Kidney (tissue), 14 donors: ENCODE measurements around the gene TTC33. TPM values are rescaled to one million over a fixed set of nuclear protein-coding genes. Genes with fewer than 3 reads are reported as not detected.
"Not testable (repeated sequence)": the region's sequence is repeated elsewhere in the genome, so short reads cannot be mapped to it uniquely, and the experiment has no call there.

ENCODE experiments used
- DNase-seq, 5 donors: peaks; one replicate each; pipeline ENCODE4 v3.0.0-alpha.2; 2013 to 2020
- FAIRE-seq: peaks from 2 replicates; lab custom pipeline; 2012; peaks lifted over from hg19 to GRCh38; lab: Jason Lieb, UNC
- H3K27ac ChIP-seq, 2 donors: one replicate each; pipeline ENCODE4 v1.7.0; 2013; ENCODE audit warnings: low read depth in 2 of 2, low read length in 2 of 2, inconsistent platforms in 1 of 2
- H3K27me3 ChIP-seq: one replicate; pipeline ENCODE4 v1.7.1; 2013; ENCODE audit warnings: low read length, inconsistent platforms; ENCODE audit not compliant: control insufficient read depth, insufficient read depth
- H3K36me3 ChIP-seq, 3 donors: one replicate each; pipeline versions ENCODE4 v1.7.0 to v1.7.1; 2013; ENCODE audit warnings: low read length in 3 of 3, control low read depth in 1 of 3, inconsistent platforms in 1 of 3; ENCODE audit not compliant: insufficient read depth in 3 of 3, control insufficient read depth in 2 of 3
- H3K4me1 ChIP-seq, 3 donors: one replicate each; pipeline versions ENCODE4 v1.7.0 to v1.7.1; 2013; ENCODE audit warnings: low read length in 3 of 3, inconsistent platforms in 1 of 3, low read depth in 1 of 3; ENCODE audit not compliant: control insufficient read depth in 2 of 3, insufficient read depth in 2 of 3
- H3K4me3 ChIP-seq, 3 donors: one replicate each; pipeline versions ENCODE4 v1.7.0 to v1.8.1; 2013; ENCODE audit warnings: low read length in 3 of 3, control low read depth in 1 of 3, inconsistent platforms in 1 of 3
- H3K9ac ChIP-seq, 3 donors: one replicate each; pipeline versions ENCODE4 v1.7.0 to v1.7.1; 2013; ENCODE audit warnings: low read length in 3 of 3, control low read depth in 1 of 3, inconsistent platforms in 1 of 3
- H3K9me3 ChIP-seq, 3 donors: one replicate each; pipeline versions ENCODE4 v1.7.0 to v1.7.1; 2013; ENCODE audit warnings: low read length in 3 of 3, control low read depth in 1 of 3, inconsistent platforms in 1 of 3; ENCODE audit not compliant: control insufficient read depth in 2 of 3, insufficient read depth in 1 of 3
- intact Hi-C: fragments of 100-400 bp; cut with DNase I; formaldehyde crosslinking; loops from one replicate; pipeline ENCODE4 v1.11.1; 2022
- polyA plus RNA-seq: library from polyadenylated mRNA; stranded (reverse); fragments of 350-450 nt; fragmentation: Illumina TruSeq; extraction: RNeasy Lipid Tissue Mini Kit (QIAGEN cat#74804); gene quantifications from one replicate; pipeline ENCODE4 v1.2.3, GENCODE V29; 2014; ENCODE audit warnings: low read depth, low replicate concordance; ENCODE audit not compliant: insufficient read depth
- total RNA-seq: library from RNA; stranded (reverse); fragmentation: NEBNext Ultra II Directional; extraction: Animal tissue kit (Norgen Biotek cat#: 25700); gene quantifications from one replicate; pipeline ENCODE4 v1.2.1, GENCODE V29; 2021
- TF ChIP-seq, protein P1 (sequence below): IDR thresholded peaks from 3 replicates; pipeline ENCODE4 v1.5.1; 2012; ENCODE audit warnings: mild to moderate bottlenecking, moderate library complexity, borderline replicate concordance; ENCODE audit not compliant: insufficient read depth; ENCODE audit errors: extremely low read depth
- donor health status: control.
- donor health status: control.
- donor health status: control.
- donor health status: control.
- donor health status: control.
- donor health status: DM: yes; HTN: yes; CAD: no.
- donor health status: Normal renal cell carcinoma (clear cell type).

TTC33 gene
- total and polyA plus RNA-seq, 2 donors from 2014 or later = 7.1 to 20.1 TPM

DNA sequence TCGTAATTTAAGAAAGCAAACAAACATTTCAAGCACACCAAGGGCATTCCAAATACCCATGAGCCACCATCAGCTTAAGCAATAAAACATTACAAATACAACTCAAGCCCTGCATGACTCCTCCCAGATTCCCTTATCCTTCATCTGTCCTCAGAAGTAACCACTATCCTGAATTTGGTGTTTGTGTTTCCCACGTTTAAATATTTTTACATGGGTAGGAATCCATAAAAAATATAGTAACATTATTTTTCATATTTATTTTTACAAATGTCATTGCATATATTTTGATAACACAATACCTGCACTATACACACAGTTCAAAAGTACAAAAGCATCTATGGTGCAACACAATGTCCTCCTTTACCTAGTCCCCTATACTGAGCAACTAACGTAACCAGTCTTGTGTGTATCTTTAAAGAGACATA, 36.0 kb upstream of the TTC33 start:
- H3K27ac ChIP-seq = no peak overlapping the region
- DNase-seq (no peak), FAIRE-seq (no peak)
- no peaks in the 10 kb centered on the region for H3K27me3 ChIP-seq
- H3K4me3 ChIP-seq = no peak overlapping the region
- no peak overlapping the region for H3K9ac ChIP-seq
- peaks cover 0 to 2% (median 0%) of the 10 kb centered on the region in 3 donors for H3K36me3 ChIP-seq
- TF ChIP-seq, protein P1, sequence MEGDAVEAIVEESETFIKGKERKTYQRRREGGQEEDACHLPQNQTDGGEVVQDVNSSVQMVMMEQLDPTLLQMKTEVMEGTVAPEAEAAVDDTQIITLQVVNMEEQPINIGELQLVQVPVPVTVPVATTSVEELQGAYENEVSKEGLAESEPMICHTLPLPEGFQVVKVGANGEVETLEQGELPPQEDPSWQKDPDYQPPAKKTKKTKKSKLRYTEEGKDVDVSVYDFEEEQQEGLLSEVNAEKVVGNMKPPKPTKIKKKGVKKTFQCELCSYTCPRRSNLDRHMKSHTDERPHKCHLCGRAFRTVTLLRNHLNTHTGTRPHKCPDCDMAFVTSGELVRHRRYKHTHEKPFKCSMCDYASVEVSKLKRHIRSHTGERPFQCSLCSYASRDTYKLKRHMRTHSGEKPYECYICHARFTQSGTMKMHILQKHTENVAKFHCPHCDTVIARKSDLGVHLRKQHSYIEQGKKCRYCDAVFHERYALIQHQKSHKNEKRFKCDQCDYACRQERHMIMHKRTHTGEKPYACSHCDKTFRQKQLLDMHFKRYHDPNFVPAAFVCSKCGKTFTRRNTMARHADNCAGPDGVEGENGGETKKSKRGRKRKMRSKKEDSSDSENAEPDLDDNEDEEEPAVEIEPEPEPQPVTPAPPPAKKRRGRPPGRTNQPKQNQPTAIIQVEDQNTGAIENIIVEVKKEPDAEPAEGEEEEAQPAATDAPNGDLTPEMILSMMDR = no peak
- no peaks in the 10 kb centered on the region for H3K9me3 ChIP-seq
- intact Hi-C loops = no loop called here
- H3K4me1 ChIP-seq = peaks cover 0 to 8% (median 0%) of the 10 kb centered on the region in 3 donors

DNA sequence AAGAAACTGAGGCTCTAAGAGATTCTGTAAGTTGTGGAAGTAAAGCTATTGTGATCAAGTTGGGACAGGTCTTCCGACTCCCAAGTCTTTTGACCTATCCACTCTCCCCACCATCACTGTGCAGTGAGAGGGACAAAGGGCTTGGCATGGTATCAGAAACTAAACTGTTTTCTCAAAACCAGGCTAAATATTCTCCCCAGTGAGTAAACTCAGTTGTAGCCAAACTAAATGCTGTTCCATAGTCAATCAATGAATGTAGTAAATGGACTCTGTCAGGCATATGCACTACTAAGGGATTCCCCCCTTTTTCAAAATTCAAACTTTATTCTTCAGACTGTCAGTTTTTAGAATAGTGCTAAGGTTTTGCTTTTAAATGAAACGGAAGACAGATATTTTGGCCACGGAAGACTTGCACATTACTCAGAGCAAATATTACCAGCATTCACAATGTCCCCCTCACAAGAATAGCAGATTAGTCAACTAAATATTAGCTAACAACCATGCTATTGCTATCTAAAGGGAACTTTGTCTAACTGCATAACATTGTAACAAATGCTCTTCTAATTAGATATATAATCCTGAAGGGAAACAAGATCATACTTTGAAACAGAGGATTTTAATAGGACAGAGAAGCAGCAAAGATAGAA, 35.3 kb upstream of the TTC33 start:
- Histone ChIP-seq H3K36me3 (peaks cover 0 to 2% (median 0%) of the 10 kb centered on the region in 3 donors), H3K4me1 (peaks cover 0 to 8% (median 0%) of the 10 kb centered on the region in 3 donors), H3K27me3 (no peaks in the 10 kb centered on the region), H3K9ac (no peak overlapping the region), H3K27ac (no peak overlapping the region), H3K4me3 (no peak overlapping the region), H3K9me3 (no peaks in the 10 kb centered on the region)
- DNase-seq = no peak
- TF ChIP-seq, protein P1 = no peak
- intact Hi-C loops = no loop called here
- FAIRE-seq = no peak

DNA sequence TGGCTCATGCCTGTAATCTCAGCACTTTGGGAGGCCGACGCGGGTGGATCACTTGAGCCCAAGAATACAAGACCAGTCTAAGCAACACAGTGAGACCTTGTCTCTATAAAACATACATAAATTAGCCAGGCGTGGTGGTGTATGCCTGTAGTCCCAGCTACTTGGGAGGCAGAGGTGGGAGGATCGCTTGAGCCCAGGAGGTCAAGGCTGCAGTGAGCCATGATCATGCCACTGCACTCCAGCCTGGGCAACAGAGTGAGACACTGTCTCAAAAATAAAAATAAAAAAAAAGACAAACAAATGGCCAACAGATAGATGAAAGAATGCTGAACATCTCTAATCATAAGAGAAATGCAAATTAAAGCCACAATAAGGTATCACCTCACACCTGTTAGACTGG, 33.2 kb upstream of the TTC33 start:
- H3K9ac ChIP-seq, intact Hi-C loops, H3K4me3 ChIP-seq, H3K27ac ChIP-seq, FAIRE-seq, H3K27me3 ChIP-seq, DNase-seq, H3K36me3 ChIP-seq, H3K9me3 ChIP-seq: not testable (repeated sequence)
- H3K4me1 ChIP-seq = peaks cover 0 to 17% (median 0%) of the 10 kb centered on the region in 3 donors

DNA sequence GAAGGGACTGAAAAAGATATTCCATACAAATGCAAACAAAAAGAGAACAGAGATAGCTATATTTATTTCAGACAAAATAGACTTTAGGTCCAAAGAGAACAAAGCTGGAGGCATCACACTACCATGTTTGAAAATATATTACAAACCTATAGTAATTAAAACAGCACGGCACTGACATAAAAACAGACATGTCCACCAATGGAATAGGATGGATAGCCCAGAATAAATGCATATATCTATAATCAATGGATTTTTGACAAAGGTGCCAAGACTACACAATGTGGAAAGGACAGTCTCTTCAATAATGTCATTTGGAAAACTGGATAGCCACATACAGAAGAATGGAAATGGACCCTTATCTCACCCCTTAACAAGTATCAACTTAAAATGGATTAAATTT, 32.2 kb upstream of the TTC33 start:
- H3K27ac ChIP-seq = no peak overlapping the region
- H3K36me3 ChIP-seq = peaks cover 0 to 2% (median 0%) of the 10 kb centered on the region in 3 donors
- no peaks in the 10 kb centered on the region for H3K9me3 ChIP-seq
- DNase-seq (no peak), FAIRE-seq (no peak)
- intact Hi-C loops = no loop called here
- H3K4me3 ChIP-seq = no peak overlapping the region
- H3K9ac ChIP-seq = no peak overlapping the region
- no peaks in the 10 kb centered on the region for H3K27me3 ChIP-seq
- H3K4me1 ChIP-seq = peaks cover 0 to 19% (median 0%) of the 10 kb centered on the region in 3 donors
- TF ChIP-seq, protein P1 = no peak

DNA sequence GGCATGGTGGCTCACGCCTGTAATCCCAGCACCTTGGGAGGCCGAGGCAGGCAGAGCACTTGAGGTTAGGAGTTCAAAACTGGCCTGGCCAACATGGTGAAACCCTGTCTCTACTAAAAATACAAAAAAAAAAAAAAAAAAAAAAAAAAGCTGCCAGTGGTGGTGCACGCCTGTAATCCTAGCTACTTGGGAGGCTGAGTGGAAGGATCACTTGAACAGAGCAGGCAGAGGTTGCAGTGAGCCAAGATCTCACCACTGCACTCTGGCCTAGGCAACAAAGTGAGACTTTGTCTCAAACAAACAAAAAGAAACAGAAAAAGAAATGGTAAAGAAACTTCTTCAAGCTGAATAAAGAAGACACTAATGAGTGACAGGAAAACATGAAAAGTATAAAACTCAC, 30.9 kb upstream of the TTC33 start:
- intact Hi-C loops, H3K27me3 ChIP-seq, H3K9ac ChIP-seq, H3K9me3 ChIP-seq, DNase-seq, H3K27ac ChIP-seq, FAIRE-seq, H3K4me3 ChIP-seq, H3K36me3 ChIP-seq: not testable (repeated sequence)
- peaks cover 0 to 24% (median 0%) of the 10 kb centered on the region in 3 donors for H3K4me1 ChIP-seq
